HEK293T (cell line): ENCODE measurements around the gene SCLT1.

Experiments
- BHLHE40 ChIP-seq: fragments of 450-650 bp; IDR thresholded peaks from 2 replicates; pipeline ENCODE4 v1.6.1; 2016; ENCODE audit warnings: mild to moderate bottlenecking, moderate library complexity, borderline replicate concordance
- ELF4 ChIP-seq: fragments of 450-650 bp; IDR thresholded peaks from 2 replicates; pipeline ENCODE4 v1.6.1; 2017; ENCODE audit warnings: antibody characterized with exemption
- FOXK2 ChIP-seq: fragments of 450-650 bp; IDR thresholded peaks from 2 replicates; pipeline ENCODE4 v1.6.1; 2016; ENCODE audit warnings: mild to moderate bottlenecking
- FOXM1 ChIP-seq: fragments of 450-650 bp; IDR thresholded peaks from 2 replicates; pipeline ENCODE4 v1.6.1; 2017; ENCODE audit warnings: mild to moderate bottlenecking, borderline replicate concordance
- HDGF ChIP-seq: fragments of 450-650 bp; IDR thresholded peaks from 2 replicates; pipeline ENCODE4 v1.6.1; 2017; ENCODE audit warnings: antibody characterized with exemption, borderline replicate concordance
- LEF1 ChIP-seq: fragments of 450-650 bp; IDR thresholded peaks from 2 replicates; pipeline ENCODE4 v1.6.1; 2017; ENCODE audit warnings: mild to moderate bottlenecking, borderline replicate concordance
- SP1 ChIP-seq: fragments of 450-650 bp; IDR thresholded peaks from 2 replicates; pipeline ENCODE4 v1.6.1; 2017
- SUZ12 ChIP-seq: fragments of 450-650 bp; IDR thresholded peaks from 2 replicates; pipeline ENCODE4 v1.6.1; 2016; ENCODE audit warnings: mild to moderate bottlenecking
- TARDBP ChIP-seq: fragments of 450-650 bp; IDR thresholded peaks from 2 replicates; pipeline ENCODE4 v1.6.1; 2016
- TF ChIP-seq, protein P1 (sequence below): fragments of 450-650 bp; IDR thresholded peaks from 2 replicates; pipeline ENCODE4 v1.6.1; 2016

DNA sequence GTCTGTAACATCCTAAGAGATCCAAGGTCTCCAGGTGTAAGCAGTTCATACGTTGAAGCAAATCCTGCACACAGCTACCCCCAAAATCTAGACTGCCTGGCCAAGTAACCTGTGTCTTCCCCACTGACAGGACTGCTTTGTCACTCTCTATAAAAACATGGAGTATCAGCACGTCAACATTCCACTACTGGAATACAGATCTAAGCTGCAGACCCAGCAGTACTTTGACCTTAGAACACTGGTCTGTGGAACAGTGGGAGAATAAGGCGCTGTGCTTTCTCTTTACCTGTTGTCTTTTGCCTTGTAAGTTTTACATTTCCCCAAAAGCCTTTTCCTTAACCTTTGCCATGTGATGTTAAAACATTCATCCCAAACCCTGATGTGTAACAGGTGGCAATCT, 146.4 kb downstream of the SCLT1 start:
- TF ChIP-seq LEF1 (no peak), HDGF (no peak), BHLHE40 (no peak), SP1 (no peak), ELF4 (no peak), SUZ12 (no peak), FOXK2 (no peak), TARDBP (no peak), FOXM1 (no peak)
- TF ChIP-seq, protein P1, sequence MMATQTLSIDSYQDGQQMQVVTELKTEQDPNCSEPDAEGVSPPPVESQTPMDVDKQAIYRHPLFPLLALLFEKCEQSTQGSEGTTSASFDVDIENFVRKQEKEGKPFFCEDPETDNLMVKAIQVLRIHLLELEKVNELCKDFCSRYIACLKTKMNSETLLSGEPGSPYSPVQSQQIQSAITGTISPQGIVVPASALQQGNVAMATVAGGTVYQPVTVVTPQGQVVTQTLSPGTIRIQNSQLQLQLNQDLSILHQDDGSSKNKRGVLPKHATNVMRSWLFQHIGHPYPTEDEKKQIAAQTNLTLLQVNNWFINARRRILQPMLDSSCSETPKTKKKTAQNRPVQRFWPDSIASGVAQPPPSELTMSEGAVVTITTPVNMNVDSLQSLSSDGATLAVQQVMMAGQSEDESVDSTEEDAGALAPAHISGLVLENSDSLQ = no peak
